Activated CD4-positive, alpha-beta T cell treated with anti-CD3 and anti-CD28 coated beads, Interleukin-2, amount 50 U/mL, for 4 hours (primary cell): Measurements from ENCODE around the gene ARPC1A.
"Not testable (repeated sequence)": the region's sequence is repeated elsewhere in the genome, so short reads cannot be mapped to it uniquely, and the experiment has no call there.

Experiments
- DNase-seq, 2 experiments: peaks; one replicate each; pipeline ENCODE4 v3.0.0-alpha.2; 2020

ARPC1A gene

GRCh38 chr7:99415513-99416127, 89.9 kb downstream of the ARPC1A start:
- DNase-seq = not testable (repeated sequence)
